Mucosa of descending colon (tissue), 3 donors: ENCODE data around the gene FOXP2. TPM values are rescaled to one million over a fixed set of nuclear protein-coding genes. Genes with fewer than 3 reads are reported as not detected.
A peak's percentile ranks its signal among the peaks of the same experiment; 100 is the strongest.
"Not testable (repeated sequence)": the region's sequence is repeated elsewhere in the genome, so short reads cannot be mapped to it uniquely, and the experiment has no call there.

Experiments used
- ATAC-seq: fragments of 200-7000 bp; cut with Tn5 transposase; one replicate; pipeline ENCODE4 v1.9.1; 2020; ENCODE audit warnings: mild to moderate bottlenecking, moderate library complexity
- DNase-seq, 3 donors: peaks; one replicate each; pipeline ENCODE4 v3.0.0-alpha.2; 2020
- H3K36me3 ChIP-seq: fragments of 200-600 bp; one replicate; pipeline ENCODE4 v1.8.0; 2021; ENCODE audit warnings: low read depth, mild to moderate bottlenecking
- H3K4me1 ChIP-seq: fragments of 200-600 bp; one replicate; pipeline ENCODE4 v1.8.0; 2021; ENCODE audit warnings: low read depth, mild to moderate bottlenecking
- H3K4me3 ChIP-seq: fragments of 200-600 bp; one replicate; pipeline ENCODE4 v1.8.0; 2021; ENCODE audit warnings: mild to moderate bottlenecking
- H3K9me3 ChIP-seq: fragments of 200-600 bp; one replicate; pipeline ENCODE4 v1.8.0; 2021; ENCODE audit warnings: mild to moderate bottlenecking
- intact Hi-C, 2 donors: fragments of 100-400 bp; cut with DNase I in 1 of 2; cut with micrococcal nuclease in 1 of 2; formaldehyde crosslinking; loops; one replicate each; pipeline versions ENCODE4 v1.11.0 to v1.11.1; 2022; cut with DNase I, micrococcal nuclease
- total RNA-seq, 3 donors: library from RNA; stranded (reverse); fragmentation: NEBNext Ultra II Directional in 2 of 3; extraction: Animal tissue kit (Norgen Biotek cat#: 25700) in 2 of 3; gene quantifications; one replicate each; pipeline versions ENCODE4 v1.2.1 to v1.2.4, GENCODE V29; 2021 to 2023
- TF ChIP-seq, protein P1 (sequence below): fragments of 200-600 bp; IDR thresholded peaks from one replicate; pipeline ENCODE4 v1.8.0; 2022; ENCODE audit warnings: antibody characterized with exemption, mild to moderate bottlenecking
- donor health status: DM: no; HTN: no; CAD: no; lungs with moderate emphysema.
- donor health status: DM: no; HTN: no; CAD: no.
- donor health status: DM: no; HTN: yes; CAD: no.

The FOXP2 gene
- total RNA-seq, 3 donors from 2014 or later, result 14.9 to 88.0 (median 17.2) TPM

DNA sequence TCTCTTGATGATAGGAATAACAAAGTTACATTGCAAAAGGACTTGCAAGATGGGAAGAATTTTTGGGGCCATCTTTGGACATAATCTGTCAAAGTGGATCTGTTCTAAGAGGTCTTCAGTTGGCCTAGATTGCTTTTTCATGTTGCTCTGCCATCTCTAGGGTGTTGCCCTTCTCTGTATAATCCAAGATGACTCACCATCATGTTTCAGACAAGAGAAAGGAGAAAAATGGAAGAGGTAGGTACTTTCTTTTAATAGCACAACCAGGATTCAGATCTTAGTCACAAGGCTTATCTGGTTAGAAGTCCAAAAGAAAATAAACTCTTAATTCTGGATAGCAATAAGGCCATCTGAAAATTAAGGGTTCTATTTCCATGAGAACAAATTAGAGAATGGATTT, 38.7 kb upstream of the FOXP2 start:
- H3K4me3 ChIP-seq, result no peak overlapping the region
- ATAC-seq (no peak), DNase-seq (no peak)
- H3K4me1 ChIP-seq, result no peaks in the 10 kb centered on the region
- intact Hi-C loops, result no loop called here
- TF ChIP-seq, protein P1, sequence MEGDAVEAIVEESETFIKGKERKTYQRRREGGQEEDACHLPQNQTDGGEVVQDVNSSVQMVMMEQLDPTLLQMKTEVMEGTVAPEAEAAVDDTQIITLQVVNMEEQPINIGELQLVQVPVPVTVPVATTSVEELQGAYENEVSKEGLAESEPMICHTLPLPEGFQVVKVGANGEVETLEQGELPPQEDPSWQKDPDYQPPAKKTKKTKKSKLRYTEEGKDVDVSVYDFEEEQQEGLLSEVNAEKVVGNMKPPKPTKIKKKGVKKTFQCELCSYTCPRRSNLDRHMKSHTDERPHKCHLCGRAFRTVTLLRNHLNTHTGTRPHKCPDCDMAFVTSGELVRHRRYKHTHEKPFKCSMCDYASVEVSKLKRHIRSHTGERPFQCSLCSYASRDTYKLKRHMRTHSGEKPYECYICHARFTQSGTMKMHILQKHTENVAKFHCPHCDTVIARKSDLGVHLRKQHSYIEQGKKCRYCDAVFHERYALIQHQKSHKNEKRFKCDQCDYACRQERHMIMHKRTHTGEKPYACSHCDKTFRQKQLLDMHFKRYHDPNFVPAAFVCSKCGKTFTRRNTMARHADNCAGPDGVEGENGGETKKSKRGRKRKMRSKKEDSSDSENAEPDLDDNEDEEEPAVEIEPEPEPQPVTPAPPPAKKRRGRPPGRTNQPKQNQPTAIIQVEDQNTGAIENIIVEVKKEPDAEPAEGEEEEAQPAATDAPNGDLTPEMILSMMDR, result no peak
- H3K9me3 ChIP-seq, result no peaks in the 10 kb centered on the region
- H3K36me3 ChIP-seq, result no peaks in the 10 kb centered on the region

DNA sequence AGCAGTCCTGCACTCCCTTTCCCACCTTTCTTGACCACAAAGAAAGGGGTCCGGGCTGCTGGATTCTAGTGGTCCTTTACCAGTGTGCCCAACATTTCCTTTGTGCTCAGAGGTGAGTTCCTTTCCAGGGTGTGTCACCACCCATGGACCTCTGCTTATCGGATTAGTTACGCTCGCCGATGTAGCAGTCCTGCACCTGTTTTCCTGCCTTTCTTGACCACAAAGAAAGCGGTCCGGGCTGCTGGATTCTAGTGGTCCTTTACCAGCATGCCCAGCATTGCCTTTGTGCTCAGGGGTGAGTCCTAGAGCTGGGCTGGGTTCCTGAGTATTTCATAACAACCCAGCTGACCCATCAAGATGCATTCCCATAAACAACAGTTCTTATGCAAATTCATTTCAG, 30.7 kb upstream of the FOXP2 start:
- H3K4me1 ChIP-seq, ATAC-seq, H3K9me3 ChIP-seq, H3K4me3 ChIP-seq, DNase-seq, intact Hi-C loops, H3K36me3 ChIP-seq: not testable (repeated sequence)

DNA sequence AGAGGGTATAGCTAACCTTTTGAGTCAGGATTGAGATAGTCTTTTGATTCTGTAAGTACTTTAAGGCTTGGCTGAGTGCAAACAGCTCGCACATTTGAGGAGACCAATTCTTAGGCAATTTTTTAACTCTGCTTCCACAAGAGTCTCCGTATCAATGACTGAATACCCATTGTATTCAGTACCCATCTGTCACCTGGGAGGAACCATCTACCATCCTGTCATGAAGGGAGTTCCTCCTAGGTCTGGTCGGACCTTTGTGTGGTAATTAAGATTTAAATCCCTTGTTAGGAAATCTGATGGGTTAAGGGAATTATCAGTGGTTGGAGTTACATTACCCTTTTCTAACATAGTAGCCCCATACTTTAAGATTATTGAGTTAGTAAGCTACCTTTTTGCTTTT, 30.3 kb upstream of the FOXP2 start:
- DNase-seq, ATAC-seq, H3K9me3 ChIP-seq, H3K4me1 ChIP-seq, H3K4me3 ChIP-seq, H3K36me3 ChIP-seq, intact Hi-C loops: not testable (repeated sequence)

DNA sequence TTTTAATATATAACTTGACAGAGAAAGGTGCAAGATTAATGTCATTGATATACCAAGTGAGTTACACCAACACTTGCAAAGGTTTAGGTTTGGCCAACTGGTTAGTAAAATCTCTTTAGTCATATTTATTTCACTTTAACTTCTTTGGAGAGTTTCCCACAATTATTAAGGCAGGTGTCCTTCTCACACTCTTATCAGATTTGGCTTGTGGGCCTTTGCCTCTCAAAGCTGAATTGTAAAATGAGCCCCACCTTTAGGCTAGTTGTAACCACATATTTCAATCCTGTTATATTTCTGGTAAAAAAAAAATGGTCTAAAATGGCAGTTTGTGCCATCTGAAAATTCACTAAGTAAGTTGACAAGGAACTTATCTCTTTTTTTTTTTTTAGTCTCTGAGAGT, 26.6 kb upstream of the FOXP2 start:
- Histone ChIP-seq H3K36me3 (no peaks in the 10 kb centered on the region), H3K4me3 (no peak overlapping the region), H3K4me1 (peaks cover 3% of the 10 kb centered on the region), H3K9me3 (no peaks in the 10 kb centered on the region)
- TF ChIP-seq, protein P1, result no peak
- intact Hi-C loops, result no loop called here
- peak; percentile 25 for ATAC-seq
- DNase-seq, result no peak

DNA sequence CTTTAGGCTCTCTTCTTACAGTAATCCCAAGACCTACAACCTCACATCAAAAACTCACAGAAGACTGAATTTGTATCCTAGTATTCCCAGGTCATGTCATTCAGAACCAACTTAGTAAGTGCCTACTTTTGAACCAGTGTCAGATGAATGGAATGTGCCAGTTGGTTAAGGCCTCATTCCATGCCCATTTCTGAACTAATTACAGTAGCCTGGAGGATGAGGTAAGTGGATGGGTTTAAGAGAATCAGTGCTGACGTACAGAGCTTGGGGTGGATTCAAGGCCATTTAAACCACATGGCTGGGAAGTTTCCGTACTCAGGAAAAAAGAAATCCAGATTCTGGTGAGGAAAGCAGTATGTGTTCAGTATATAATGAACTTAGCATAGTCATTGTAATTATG, 21.9 kb upstream of the FOXP2 start:
- DNase-seq, result no peak
- Histone ChIP-seq H3K36me3 (no peaks in the 10 kb centered on the region), H3K4me3 (no peak overlapping the region), H3K4me1 (peaks cover 3% of the 10 kb centered on the region), H3K9me3 (no peaks in the 10 kb centered on the region)
- no peak for ATAC-seq
- intact Hi-C loops, result no loop called here
- TF ChIP-seq, protein P1, result no peak

DNA sequence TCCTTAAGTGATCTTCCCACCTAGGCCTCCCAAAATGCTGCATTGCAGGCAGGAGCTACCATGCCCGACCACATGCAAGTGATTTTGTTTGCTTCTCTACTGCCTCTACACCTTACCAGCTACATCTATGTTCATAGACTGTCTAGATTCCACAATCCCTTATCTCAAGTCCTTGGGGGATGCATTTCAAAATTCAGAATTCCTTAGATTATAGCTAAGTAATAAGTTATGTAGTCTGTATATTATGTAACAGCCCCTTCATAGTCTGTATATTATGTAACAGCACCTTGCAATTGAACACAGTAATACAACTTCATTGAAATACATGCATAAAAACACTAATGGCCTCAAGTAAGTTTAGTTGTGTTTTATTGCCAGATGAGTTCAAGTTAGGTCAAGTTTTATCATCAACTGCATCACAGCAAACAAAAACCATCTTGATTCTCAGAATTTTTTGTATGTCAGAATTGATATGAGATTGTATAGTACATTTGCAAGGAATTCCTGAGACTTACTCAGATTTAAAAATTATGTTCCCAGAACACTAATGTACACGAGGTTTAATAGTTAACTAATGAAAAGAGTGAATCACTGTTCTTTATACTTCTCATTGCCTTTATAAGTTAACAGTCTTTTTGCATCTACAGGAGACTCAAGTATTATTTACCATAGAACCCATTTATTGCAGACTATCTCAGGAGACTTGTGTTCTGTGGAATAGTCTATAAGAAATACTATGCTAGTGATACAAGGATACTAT, 11.6 kb upstream of the FOXP2 start:
- TF ChIP-seq, protein P1, result no peak
- H3K36me3 ChIP-seq, result no peaks in the 10 kb centered on the region
- intact Hi-C loops, result no loop called here
- no peaks in the 10 kb centered on the region for H3K9me3 ChIP-seq
- no peak overlapping the region for H3K4me3 ChIP-seq
- DNase-seq (no peak), ATAC-seq (no peak)
- peaks cover 13% of the 10 kb centered on the region for H3K4me1 ChIP-seq

DNA sequence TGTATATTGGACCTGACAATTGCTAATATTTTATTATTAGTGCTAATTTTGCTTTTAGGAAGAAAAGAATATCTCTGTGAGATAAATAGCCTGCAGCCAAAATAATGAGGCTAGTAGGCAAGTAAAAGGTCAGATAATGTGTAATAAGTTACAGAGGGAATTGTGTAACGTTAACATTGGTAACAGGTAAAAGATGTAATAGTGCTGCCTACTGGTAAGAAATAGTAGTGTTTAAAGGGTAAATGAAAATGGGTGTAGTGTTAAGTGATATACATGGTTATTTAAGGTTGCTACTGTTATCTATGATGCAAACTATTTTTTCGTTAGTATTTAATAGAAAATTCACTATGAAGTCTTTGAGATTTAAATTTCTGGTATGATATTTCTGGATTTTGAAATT, 9.2 kb upstream of the FOXP2 start:
- intact Hi-C loops, result no loop called here
- Histone ChIP-seq H3K4me1 (peaks cover 13% of the 10 kb centered on the region), H3K36me3 (no peaks in the 10 kb centered on the region), H3K9me3 (no peaks in the 10 kb centered on the region), H3K4me3 (no peak overlapping the region)
- ATAC-seq (peak; percentile 83), DNase-seq (no peak)
- TF ChIP-seq, protein P1, result no peak
